HG03103 (cell line): Measurements from ENCODE around the gene OR4F29.
"Not testable (repeated sequence)": the region's sequence is repeated elsewhere in the genome, so short reads cannot be mapped to it uniquely, and the experiment has no call there.

Experiments used
- ATAC-seq: cut with Tn5 transposase; IDR thresholded peaks from one replicate; pipeline ENCODE4 v1.9.1; 2021; ENCODE audit warnings: low read depth; ENCODE audit not compliant: unreplicated experiment

Gene OR4F29

GRCh38 chr1:451578-451977 is at the start of gene OR4F29:
Gene OR4F29 (minus strand): TSS chr1:451678. CDS start chr1:451678, 0 bp downstream.
- ATAC-seq, result not testable (repeated sequence)
